ENCODE results near the gene CDH5.

The CDH5 gene

GRCh38 chr16:66419527-66419926 is 53.0 kb downstream of the CDH5 start:
- no peak for DNase-seq

- no peak for DNase-seq
Observed at GRCh38 chr16:66420396-66420795, 53.9 kb downstream of the CDH5 start.

- no peak for DNase-seq
Observed at GRCh38 chr16:66421891-66422290, 55.4 kb downstream of the CDH5 start.

- no peak for DNase-seq
Observed at GRCh38 chr16:66422366-66422765, 55.9 kb downstream of the CDH5 start.

- no peak for DNase-seq
Observed at GRCh38 chr16:66423177-66423576, 56.7 kb downstream of the CDH5 start.

- DNase-seq, result no peak
Observed at GRCh38 chr16:66425651-66426050, 59.2 kb downstream of the CDH5 start.

- DNase-seq, result no peak
Observed at GRCh38 chr16:66426112-66427035, 59.9 kb downstream of the CDH5 start.

GRCh38 chr16:66427036-66427860 is 60.8 kb downstream of the CDH5 start, which contains the start of gene BEAN1:
Gene BEAN1 (plus strand): TSS chr16:66427295. CDS start chr16:66437677, 10,382 bp downstream.
- no peak for DNase-seq

GRCh38 chr16:66427871-66428681 is 61.6 kb downstream of the CDH5 start:
- DNase-seq, result no peak

- DNase-seq, result no peak
Observed at GRCh38 chr16:66428682-66429251, 62.3 kb downstream of the CDH5 start.

- DNase-seq, result no peak
Observed at GRCh38 chr16:66429290-66429962, 62.9 kb downstream of the CDH5 start.

- DNase-seq, result no peak
Observed at GRCh38 chr16:66430214-66430613, 63.7 kb downstream of the CDH5 start.

GRCh38 chr16:66431760-66432159 is 65.3 kb downstream of the CDH5 start:
- no peak for DNase-seq

GRCh38 chr16:66432429-66432828 is 65.9 kb downstream of the CDH5 start:
- no peak for DNase-seq

- no peak for DNase-seq
Observed at GRCh38 chr16:66434619-66435430, 68.3 kb downstream of the CDH5 start.

- DNase-seq, result no peak
Observed at GRCh38 chr16:66435896-66436295, 69.4 kb downstream of the CDH5 start.

GRCh38 chr16:66437391-66437945 is 71.0 kb downstream of the CDH5 start:
- no peak for DNase-seq

- no peak for DNase-seq
Observed at GRCh38 chr16:66438536-66438935, 72.0 kb downstream of the CDH5 start.

- no peak for DNase-seq
Observed at GRCh38 chr16:66439051-66439730, 72.7 kb downstream of the CDH5 start.

- no peak for DNase-seq
Observed at GRCh38 chr16:66440271-66440802, 73.8 kb downstream of the CDH5 start.

Data from SIG-M5 (cell line).